SU-DHL-6 (cell line): ENCODE results near the gene ACVR2A.

ENCODE experiments used
- EZH2phosphoT487 ChIP-seq: fragments of 200-600 bp; sonication (generic), shearing (Covaris generic); conservative IDR thresholded peaks from 2 replicates; pipeline ENCODE4 v1.6.1; 2018; ENCODE audit warnings: mild to moderate bottlenecking, antibody characterized with exemption, low read length, moderate library complexity, mixed read lengths
- TF ChIP-seq, protein P1 (sequence below): fragments of 200-600 bp; sonication (generic); IDR thresholded peaks from one replicate; pipeline ENCODE4 v1.5.1; 2017; ENCODE audit warnings: antibody characterized with exemption, mild to moderate bottlenecking, low read length, moderate library complexity; ENCODE audit not compliant: insufficient read depth, poor library complexity, severe bottlenecking

DNA sequence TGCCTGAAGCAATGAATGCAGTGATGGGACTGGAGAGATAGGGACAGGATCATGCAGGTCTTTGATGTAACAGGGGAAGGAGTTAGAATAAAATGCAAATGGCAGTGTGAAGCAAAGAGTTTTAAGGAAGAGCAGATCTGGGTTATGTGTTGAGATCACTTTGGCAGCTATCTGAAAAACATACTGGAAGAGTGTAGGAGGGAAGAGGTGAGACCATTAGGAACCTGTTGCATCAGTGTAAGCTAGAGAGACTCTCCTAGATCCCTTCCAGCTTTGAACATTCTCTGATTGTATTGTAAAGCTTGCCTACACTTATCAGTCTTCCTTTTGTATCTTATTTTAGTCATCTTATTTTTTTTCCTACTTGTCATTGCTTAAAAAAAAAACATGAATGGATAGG lies 10.5 kb downstream of the ACVR2A start:
- TF ChIP-seq, protein P1, sequence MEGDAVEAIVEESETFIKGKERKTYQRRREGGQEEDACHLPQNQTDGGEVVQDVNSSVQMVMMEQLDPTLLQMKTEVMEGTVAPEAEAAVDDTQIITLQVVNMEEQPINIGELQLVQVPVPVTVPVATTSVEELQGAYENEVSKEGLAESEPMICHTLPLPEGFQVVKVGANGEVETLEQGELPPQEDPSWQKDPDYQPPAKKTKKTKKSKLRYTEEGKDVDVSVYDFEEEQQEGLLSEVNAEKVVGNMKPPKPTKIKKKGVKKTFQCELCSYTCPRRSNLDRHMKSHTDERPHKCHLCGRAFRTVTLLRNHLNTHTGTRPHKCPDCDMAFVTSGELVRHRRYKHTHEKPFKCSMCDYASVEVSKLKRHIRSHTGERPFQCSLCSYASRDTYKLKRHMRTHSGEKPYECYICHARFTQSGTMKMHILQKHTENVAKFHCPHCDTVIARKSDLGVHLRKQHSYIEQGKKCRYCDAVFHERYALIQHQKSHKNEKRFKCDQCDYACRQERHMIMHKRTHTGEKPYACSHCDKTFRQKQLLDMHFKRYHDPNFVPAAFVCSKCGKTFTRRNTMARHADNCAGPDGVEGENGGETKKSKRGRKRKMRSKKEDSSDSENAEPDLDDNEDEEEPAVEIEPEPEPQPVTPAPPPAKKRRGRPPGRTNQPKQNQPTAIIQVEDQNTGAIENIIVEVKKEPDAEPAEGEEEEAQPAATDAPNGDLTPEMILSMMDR: no peak
- TF ChIP-seq EZH2phosphoT487: no peak
